Esophagus muscularis mucosa (tissue), 3 donors: ENCODE data around the gene ZNF451.

ENCODE experiments used
- CTCF ChIP-seq, 3 experiments: fragments of 200-600 bp in 2 of 3; fragments of 450-650 bp in 1 of 3; sonication (generic) in 2 of 3; IDR thresholded peaks; one replicate each; pipeline ENCODE4 v1.5.1; 2017 to 2019; ENCODE audit warnings: antibody characterized with exemption in 3 of 3, mild to moderate bottlenecking in 2 of 3, moderate library complexity in 1 of 3
- POLR2A ChIP-seq: fragments of 450-650 bp; IDR thresholded peaks from one replicate; pipeline ENCODE4 v1.6.1; 2017; ENCODE audit warnings: antibody characterized with exemption, moderate library complexity, mild to moderate bottlenecking, low read depth

- TF ChIP-seq CTCF (IDR thresholded peaks at IDR 0.05) (no peak), POLR2A (no peak)
Observed at GRCh38 chr6:57159127-57159526, 69.1 kb downstream of the ZNF451 start.
